Vagina (tissue), 2 donors: ENCODE data around the gene OTOS.

ENCODE experiments used
- POLR2AphosphoS5 ChIP-seq, 2 donors: sonication (generic); formaldehyde crosslinking; IDR thresholded peaks; one replicate each; pipeline ENCODE4 v1.9.0; 2017; ENCODE audit warnings: antibody characterized with exemption in 2 of 2, mild to moderate bottlenecking in 2 of 2, low read depth in 1 of 2; ENCODE audit not compliant: insufficient read depth in 1 of 2
- TF ChIP-seq, protein P1 (sequence below), 3 experiments: fragments of 450-650 bp in 2 of 3; fragments of 200-600 bp in 1 of 3; sonication (generic) in 1 of 3; IDR thresholded peaks; one replicate each; pipeline ENCODE4 v1.5.1; 2017 to 2019; ENCODE audit warnings: antibody characterized with exemption in 3 of 3, mild to moderate bottlenecking in 2 of 3, moderate library complexity in 2 of 3

- TF ChIP-seq, protein P1, sequence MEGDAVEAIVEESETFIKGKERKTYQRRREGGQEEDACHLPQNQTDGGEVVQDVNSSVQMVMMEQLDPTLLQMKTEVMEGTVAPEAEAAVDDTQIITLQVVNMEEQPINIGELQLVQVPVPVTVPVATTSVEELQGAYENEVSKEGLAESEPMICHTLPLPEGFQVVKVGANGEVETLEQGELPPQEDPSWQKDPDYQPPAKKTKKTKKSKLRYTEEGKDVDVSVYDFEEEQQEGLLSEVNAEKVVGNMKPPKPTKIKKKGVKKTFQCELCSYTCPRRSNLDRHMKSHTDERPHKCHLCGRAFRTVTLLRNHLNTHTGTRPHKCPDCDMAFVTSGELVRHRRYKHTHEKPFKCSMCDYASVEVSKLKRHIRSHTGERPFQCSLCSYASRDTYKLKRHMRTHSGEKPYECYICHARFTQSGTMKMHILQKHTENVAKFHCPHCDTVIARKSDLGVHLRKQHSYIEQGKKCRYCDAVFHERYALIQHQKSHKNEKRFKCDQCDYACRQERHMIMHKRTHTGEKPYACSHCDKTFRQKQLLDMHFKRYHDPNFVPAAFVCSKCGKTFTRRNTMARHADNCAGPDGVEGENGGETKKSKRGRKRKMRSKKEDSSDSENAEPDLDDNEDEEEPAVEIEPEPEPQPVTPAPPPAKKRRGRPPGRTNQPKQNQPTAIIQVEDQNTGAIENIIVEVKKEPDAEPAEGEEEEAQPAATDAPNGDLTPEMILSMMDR (IDR thresholded peaks at IDR 0.05): no peak
- TF ChIP-seq POLR2AphosphoS5 (IDR thresholded peaks at IDR 0.05; ENCODE audit: insufficient read depth in 1 of 2, low read depth in 1 of 2): no peak
Observed at GRCh38 chr2:240168041-240168440, 27.6 kb upstream of the OTOS start.
